DOHH2 (cell line): Measurements from ENCODE around the gene PCBP3.

Experiments used
- CTCF ChIP-seq: fragments of 200-600 bp; sonication (generic); IDR thresholded peaks from one replicate; pipeline ENCODE4 v1.5.1; 2014; ENCODE audit warnings: antibody characterized with exemption, mild to moderate bottlenecking, low read depth, low read length; ENCODE audit not compliant: poor library complexity, severe bottlenecking
- EZH2phosphoT487 ChIP-seq: fragments of 200-600 bp; sonication (generic); IDR thresholded peaks from 2 replicates; pipeline ENCODE4 v1.6.1; 2017; ENCODE audit warnings: borderline replicate concordance, mild to moderate bottlenecking, antibody characterized with exemption, low read length, moderate library complexity, mixed read lengths

- TF ChIP-seq CTCF (no peak), EZH2phosphoT487 (no peak)
Observed at GRCh38 chr21:45794027-45794426, 150.5 kb downstream of the PCBP3 start.
